GM12892 (cell line): Measurements from ENCODE around the gene MELTF.

Experiments
- DNase-seq: peaks from one replicate; pipeline ENCODE4 v3.0.0; 2011; ENCODE audit not compliant: insufficient read length
- FAIRE-seq: peaks from 2 replicates; lab custom pipeline; 2011; peaks lifted over from hg19 to GRCh38; lab: Jason Lieb, UNC
- POLR2A ChIP-seq: IDR thresholded peaks from 2 replicates; pipeline ENCODE4 v1.6.1; 2011; ENCODE audit warnings: low read depth, low read length, control low read depth
- POLR2AphosphoS5 ChIP-seq: IDR thresholded peaks from 2 replicates; pipeline ENCODE4 v1.6.1; 2011; ENCODE audit warnings: low read depth, low read length, control low read depth
- TAF1 ChIP-seq: IDR thresholded peaks from 2 replicates; pipeline ENCODE4 v1.6.1; 2011; ENCODE audit warnings: low read depth, mild to moderate bottlenecking, control low read depth, low read length, borderline replicate concordance

Gene MELTF

GRCh38 chr3:197015790-197016736, 13.6 kb downstream of the MELTF start:
- no peak for FAIRE-seq
- TF ChIP-seq TAF1 = no peak
- peak; percentile 12 for DNase-seq

DNA sequence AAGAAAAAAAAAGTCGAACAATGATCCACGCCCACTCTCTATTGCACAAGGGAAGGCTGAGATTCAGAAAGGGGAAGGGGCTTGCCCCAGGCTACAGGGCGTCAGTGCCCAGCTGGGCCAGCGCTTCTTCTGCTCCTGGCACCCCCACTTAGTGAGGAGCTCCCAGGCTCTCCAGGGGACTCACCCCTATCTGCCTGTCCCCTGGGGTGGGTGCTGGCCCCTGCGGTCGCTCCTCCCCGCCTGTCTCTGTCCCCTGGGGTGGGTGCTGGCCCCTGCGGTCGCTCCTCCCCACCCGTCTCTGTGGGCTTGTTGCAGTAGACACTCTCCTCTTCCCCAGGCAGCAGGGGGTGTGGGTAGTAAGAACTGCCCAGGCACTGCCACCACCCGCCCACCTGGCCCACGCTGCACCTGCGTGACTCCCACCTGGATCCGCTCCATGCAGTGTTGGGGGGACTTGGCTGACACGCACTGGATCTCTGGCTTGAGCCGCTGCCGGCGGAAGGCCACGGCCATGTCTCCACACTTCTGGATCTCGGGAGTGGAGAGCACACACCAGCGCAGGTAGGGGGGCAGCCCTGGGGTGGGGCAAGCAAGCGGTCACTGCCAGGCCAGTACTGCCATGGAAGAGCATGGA, 14.6 kb downstream of the MELTF start:
- TF ChIP-seq POLR2A (no peak), TAF1 (no peak), POLR2AphosphoS5 (no peak)
- FAIRE-seq (no peak), DNase-seq (no peak)

DNA sequence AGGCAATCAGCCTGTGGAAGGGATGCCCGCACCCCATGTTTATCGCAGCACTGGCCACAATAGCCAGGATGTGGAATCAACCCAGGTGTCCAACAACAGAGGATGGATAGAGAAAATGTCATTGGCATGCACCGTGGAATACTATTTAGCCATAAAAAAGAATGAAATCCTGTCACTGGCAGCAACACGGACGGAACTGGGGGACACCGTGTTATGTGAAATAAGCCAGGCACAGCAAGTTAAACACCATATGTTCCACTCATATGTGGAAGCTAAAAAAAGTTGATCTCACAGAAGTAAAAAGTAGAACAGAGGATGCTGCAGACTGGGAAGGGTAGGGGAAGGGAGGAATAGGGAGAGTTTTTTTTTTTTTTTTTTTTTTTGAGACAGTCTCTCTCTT, 15.6 kb downstream of the MELTF start:
- no peak for FAIRE-seq
- TF ChIP-seq POLR2A (no peak), POLR2AphosphoS5 (no peak), TAF1 (no peak)
- no peak for DNase-seq

GRCh38 chr3:197012540-197012883, 17.1 kb downstream of the MELTF start:
- DNase-seq (no peak), FAIRE-seq (no peak)
- no peak for TF ChIP-seq POLR2A

DNA sequence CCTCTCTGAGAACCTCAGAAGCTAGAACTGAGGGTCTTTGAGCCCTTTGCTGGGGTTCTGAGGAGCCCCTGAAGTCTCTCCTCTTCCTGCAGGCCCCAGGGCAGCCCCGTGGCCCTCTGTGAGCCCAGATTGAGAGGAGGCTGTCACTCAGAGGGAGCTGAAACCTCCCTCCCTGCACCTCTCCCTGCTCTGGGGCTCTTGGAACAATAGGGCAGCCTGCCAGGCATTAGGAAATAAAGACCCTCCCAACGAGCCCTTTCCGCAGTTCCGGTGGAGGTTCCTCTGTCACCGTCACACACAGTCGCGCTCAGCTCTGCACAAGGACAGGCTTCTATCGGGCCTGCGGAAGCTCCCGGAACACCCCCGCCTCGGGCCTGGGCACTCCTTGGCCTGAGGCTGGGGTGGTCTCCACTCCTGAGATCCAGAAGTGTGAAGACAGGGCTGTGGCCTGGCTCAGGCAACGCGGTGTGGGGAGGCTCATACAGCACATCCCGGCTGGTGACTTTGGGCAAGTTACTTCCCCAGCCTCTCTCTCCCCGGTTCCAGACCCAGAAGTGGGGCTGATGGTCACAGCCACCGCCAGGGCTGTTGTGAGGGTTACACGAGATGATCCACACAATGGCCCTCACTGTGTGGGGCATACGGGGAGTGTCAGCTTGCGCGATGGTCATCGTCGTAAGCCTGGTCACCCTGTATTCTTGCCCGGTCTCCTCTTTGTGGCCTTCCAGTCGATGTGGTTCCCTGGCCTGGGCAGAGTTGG, 17.7 kb downstream of the MELTF start:
- FAIRE-seq = no peak
- no peak for TF ChIP-seq TAF1
- no peak for TF ChIP-seq POLR2AphosphoS5
- no peak for TF ChIP-seq POLR2A
- DNase-seq = no peak

GRCh38 chr3:197010556-197011351, 18.9 kb downstream of the MELTF start:
- TF ChIP-seq POLR2A (no peak), POLR2AphosphoS5 (no peak; the same call in 1 of the 2 replicates), TAF1 (no peak)
- FAIRE-seq (no peak), DNase-seq (no peak)

DNA sequence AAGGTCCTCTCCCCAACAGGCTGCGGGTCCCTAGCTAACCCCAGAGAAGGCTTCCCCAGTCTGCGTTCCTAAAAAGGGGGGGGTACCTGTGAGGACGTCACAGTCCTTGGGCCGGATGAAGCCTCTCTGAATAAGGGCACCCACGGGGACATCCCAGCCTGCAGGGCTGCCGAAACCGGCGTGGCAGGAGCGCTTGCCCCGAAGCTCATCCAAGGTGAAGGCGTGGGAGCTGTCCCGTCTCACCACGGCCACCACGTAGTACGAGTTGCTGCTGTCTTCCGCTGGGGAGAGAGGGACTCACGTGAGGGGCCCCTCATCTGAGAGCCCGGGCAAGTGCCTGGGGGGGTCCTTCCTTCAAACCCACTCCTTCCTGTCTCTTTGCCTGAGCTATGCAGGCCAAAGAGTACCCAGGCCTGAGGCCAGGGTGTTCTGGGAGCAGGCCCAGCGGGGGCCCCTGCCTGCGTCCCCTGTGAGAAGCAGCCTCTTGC, 20.0 kb downstream of the MELTF start:
- no peak for DNase-seq
- FAIRE-seq = no peak
- no peak for TF ChIP-seq POLR2AphosphoS5
- no peak for TF ChIP-seq POLR2A
- TF ChIP-seq TAF1 = no peak

- DNase-seq = no peak
- TF ChIP-seq POLR2A = no peak
- TF ChIP-seq POLR2AphosphoS5 = no peak
- no peak for TF ChIP-seq TAF1
- no peak for FAIRE-seq
These were observed 21.0 kb downstream of the MELTF start for GRCh38 chr3:197008436-197009209.

DNA sequence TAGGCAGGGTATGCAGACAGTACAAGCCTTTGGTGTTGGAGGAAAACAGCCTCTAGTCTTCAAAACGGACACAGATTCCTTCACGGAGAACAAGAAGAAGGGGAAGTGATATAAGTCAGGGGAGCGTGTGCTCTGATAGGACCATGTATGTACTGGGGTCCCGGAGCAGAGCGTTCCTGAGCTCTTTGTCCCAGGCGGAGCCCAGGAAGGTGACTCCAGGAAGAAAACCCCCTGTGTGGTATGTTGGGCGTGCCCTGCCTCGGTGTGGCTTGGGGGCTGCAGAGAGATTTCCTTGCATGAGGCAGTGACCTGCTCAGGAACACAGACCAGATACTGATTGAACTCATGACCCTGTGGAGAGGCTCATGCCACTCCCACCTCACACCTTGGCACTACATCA, 21.7 kb downstream of the MELTF start:
- TF ChIP-seq TAF1 (no peak), POLR2AphosphoS5 (no peak), POLR2A (no peak)
- no peak for FAIRE-seq
- no peak for DNase-seq

GRCh38 chr3:197007296-197007940, 22.2 kb downstream of the MELTF start:
- TF ChIP-seq POLR2AphosphoS5 (no peak), TAF1 (no peak), POLR2A (no peak)
- no peak for FAIRE-seq

More at GRCh38 chr3:197007296-197007940, 22.2 kb downstream of the MELTF start:
- no peak for DNase-seq
